SK-N-SH (cell line): Measurements from ENCODE around the gene MRPL27. TPM values are rescaled to one million over a fixed set of nuclear protein-coding genes. Genes with fewer than 3 reads are reported as not detected.

Source experiments
- CTCF ChIA-PET: fragments of 300-600, 350-600 bp; formaldehyde crosslinking; extraction: SDS; loops from one replicate; lab custom pipeline; 2021; lab: Yijun Ruan, JAX
- POLR2A ChIA-PET: fragments of 350-600 bp; sonication (Branson Sonifier 250); formaldehyde crosslinking; extraction: SDS; loops from one replicate; lab custom pipeline; 2020; ENCODE audit warnings: antibody characterized with exemption, inconsistent platforms; lab: Yijun Ruan, JAX
- DNase-seq: peaks from one replicate; pipeline ENCODE4 v3.0.0; 2012
- H2AFZ ChIP-seq: fragments of 200-600 bp; sonication (generic); 2 replicates; pipeline ENCODE4 v1.8.1; 2016; ENCODE audit warnings: antibody characterized with exemption, mild to moderate bottlenecking, low read depth
- H3F3A ChIP-seq: fragments of 200-600 bp; sonication (generic); replicated peaks from 2 replicates; pipeline ENCODE3; 2016; ENCODE audit warnings: antibody characterized with exemption, mild to moderate bottlenecking; ENCODE audit not compliant: insufficient read depth
- H3K27ac ChIP-seq, 2 experiments: fragments of 200-500 bp in 1 of 2; fragments of 200-600 bp in 1 of 2; sonication (Bioruptor generic) in 1 of 2; sonication (generic), shearing (Covaris generic) in 1 of 2; 2 replicates each; pipeline versions ENCODE4 v1.5.1 to v1.6.1; 2014 to 2016; ENCODE audit warnings: low read depth in 2 of 2, inconsistent platforms in 1 of 2, low read length in 1 of 2, mild to moderate bottlenecking in 1 of 2, mixed read lengths in 1 of 2
- H3K27me3 ChIP-seq: fragments of 200-600 bp; sonication (generic), shearing (Covaris generic); 2 replicates; pipeline ENCODE4 v1.6.1; 2016; ENCODE audit warnings: mixed run types; ENCODE audit not compliant: insufficient read depth
- H3K36me3 ChIP-seq, 2 experiments: fragments of 200-500 bp in 1 of 2; fragments of 200-600 bp in 1 of 2; sonication (Bioruptor generic) in 1 of 2; sonication (generic) in 1 of 2; replicated peaks in 1 of 2; 2 replicates each; pipeline versions ENCODE3 to v1.5.1; 2014 to 2016; ENCODE audit warnings: low read length in 1 of 2, mild to moderate bottlenecking in 1 of 2; ENCODE audit not compliant: insufficient read depth in 2 of 2, control insufficient read depth in 1 of 2
- H3K4me1 ChIP-seq, 2 experiments: fragments of 200-500 bp in 1 of 2; fragments of 200-600 bp in 1 of 2; sonication (Bioruptor generic) in 1 of 2; sonication (generic), shearing (Covaris generic) in 1 of 2; 2 replicates each; pipeline versions ENCODE4 v1.5.1 to v1.6.1; 2014 to 2016; ENCODE audit warnings: low read depth in 1 of 2, low read length in 1 of 2, mixed run types in 1 of 2; ENCODE audit not compliant: insufficient read depth in 2 of 2, control insufficient read depth in 1 of 2
- H3K4me2 ChIP-seq: fragments of 200-600 bp; sonication (generic), shearing (Covaris generic); 2 replicates; pipeline ENCODE4 v1.6.1; 2017; ENCODE audit warnings: mixed run types
- H3K4me3 ChIP-seq, 2 experiments: fragments of 200-500 bp in 1 of 2; fragments of 200-600 bp in 1 of 2; sonication (Bioruptor generic) in 1 of 2; sonication (generic), shearing (Covaris generic) in 1 of 2; 2 replicates each; pipeline versions ENCODE4 v1.5.1 to v1.8.1; 2014 to 2016; ENCODE audit warnings: low read depth in 2 of 2, inconsistent platforms in 1 of 2, low read length in 1 of 2, mild to moderate bottlenecking in 1 of 2, mixed read lengths in 1 of 2, moderate library complexity in 1 of 2
- H3K79me2 ChIP-seq: fragments of 200-600 bp; sonication (generic); 2 replicates; pipeline ENCODE4 v1.8.1; 2017; ENCODE audit warnings: mild to moderate bottlenecking; ENCODE audit not compliant: insufficient read depth
- H3K9ac ChIP-seq: fragments of 200-600 bp; sonication (generic); 2 replicates; pipeline ENCODE4 v1.6.1; 2017; ENCODE audit warnings: mixed run types
- H3K9me2 ChIP-seq: fragments of 200-600 bp; sonication (generic); 2 replicates; pipeline ENCODE4 v1.6.1; 2017; ENCODE audit warnings: mixed run types
- H3K9me3 ChIP-seq: fragments of 200-600 bp; sonication (generic); 2 replicates; pipeline ENCODE4 v1.6.1; 2017; ENCODE audit warnings: mixed run types, mild to moderate bottlenecking, moderate library complexity
- H4K20me1 ChIP-seq: fragments of 200-600 bp; sonication (generic); 2 replicates; pipeline ENCODE4 v1.6.1; 2017; ENCODE audit warnings: mild to moderate bottlenecking, mixed run types; ENCODE audit not compliant: insufficient read depth
- ELF1 ChIP-seq: IDR thresholded peaks from 2 replicates; pipeline ENCODE4 v1.4.0; 2012
- EZH2phosphoT487 ChIP-seq: fragments of 200-600 bp; sonication (generic); IDR thresholded peaks from 2 replicates; pipeline ENCODE4 v1.6.1; 2017; ENCODE audit warnings: low read depth, mixed run types, mild to moderate bottlenecking, antibody characterized with exemption, moderate library complexity, borderline replicate concordance
- GABPA ChIP-seq: IDR thresholded peaks from 2 replicates; pipeline ENCODE4 v1.4.0; 2012; ENCODE audit warnings: low read depth, mild to moderate bottlenecking
- SIN3A ChIP-seq: IDR thresholded peaks from 2 replicates; pipeline ENCODE4 v1.6.1; 2012; ENCODE audit warnings: low read depth, mild to moderate bottlenecking, low read length, moderate library complexity, borderline replicate concordance
- TAF1 ChIP-seq: IDR thresholded peaks from 2 replicates; pipeline ENCODE4 v1.6.1; 2012; ENCODE audit warnings: low read depth, mild to moderate bottlenecking, low read length, moderate library complexity, borderline replicate concordance
- TEAD4 ChIP-seq: IDR thresholded peaks from 2 replicates; pipeline ENCODE4 v1.4.0; 2012; ENCODE audit warnings: mild to moderate bottlenecking, borderline replicate concordance; ENCODE audit not compliant: insufficient read depth
- YY1 ChIP-seq: IDR thresholded peaks from 2 replicates; pipeline ENCODE4 v1.4.0; 2012; ENCODE audit warnings: low read depth, mild to moderate bottlenecking
- WGBS: methylation state at CpG from one replicate; pipeline ENCODE4 v1.1.6; 2017; ENCODE audit warnings: low lambda C conversion rate; 5-methylcytosine and 5-hydroxymethylcytosine counted together
- polyA plus RNA-seq, 3 experiments: library from polyadenylated mRNA; depleted of rRNA; stranded (reverse); fragments of >200 nt; gene quantifications; 2 replicates each; pipeline ENCODE4 v1.2.3, GENCODE V29; 2012
- TF ChIP-seq, protein P1 (sequence below): IDR thresholded peaks from 2 replicates; pipeline ENCODE4 v1.6.1; 2012; ENCODE audit warnings: mild to moderate bottlenecking, low read depth, low read length, moderate library complexity
- TF ChIP-seq, protein P2 (sequence below): IDR thresholded peaks from 2 replicates; pipeline ENCODE4 v1.4.0; 2012; ENCODE audit warnings: low read depth
- TF ChIP-seq, protein P3 (sequence below): fragments of 200-600 bp; sonication (generic); IDR thresholded peaks from 2 replicates; pipeline ENCODE4 v1.6.1; 2017; ENCODE audit warnings: antibody characterized with exemption, mild to moderate bottlenecking, moderate library complexity

MRPL27 gene
- polyA plus RNA-seq, 1 of the 3 experiments (the other 2 are of a cell fraction): 266 TPM

DNA sequence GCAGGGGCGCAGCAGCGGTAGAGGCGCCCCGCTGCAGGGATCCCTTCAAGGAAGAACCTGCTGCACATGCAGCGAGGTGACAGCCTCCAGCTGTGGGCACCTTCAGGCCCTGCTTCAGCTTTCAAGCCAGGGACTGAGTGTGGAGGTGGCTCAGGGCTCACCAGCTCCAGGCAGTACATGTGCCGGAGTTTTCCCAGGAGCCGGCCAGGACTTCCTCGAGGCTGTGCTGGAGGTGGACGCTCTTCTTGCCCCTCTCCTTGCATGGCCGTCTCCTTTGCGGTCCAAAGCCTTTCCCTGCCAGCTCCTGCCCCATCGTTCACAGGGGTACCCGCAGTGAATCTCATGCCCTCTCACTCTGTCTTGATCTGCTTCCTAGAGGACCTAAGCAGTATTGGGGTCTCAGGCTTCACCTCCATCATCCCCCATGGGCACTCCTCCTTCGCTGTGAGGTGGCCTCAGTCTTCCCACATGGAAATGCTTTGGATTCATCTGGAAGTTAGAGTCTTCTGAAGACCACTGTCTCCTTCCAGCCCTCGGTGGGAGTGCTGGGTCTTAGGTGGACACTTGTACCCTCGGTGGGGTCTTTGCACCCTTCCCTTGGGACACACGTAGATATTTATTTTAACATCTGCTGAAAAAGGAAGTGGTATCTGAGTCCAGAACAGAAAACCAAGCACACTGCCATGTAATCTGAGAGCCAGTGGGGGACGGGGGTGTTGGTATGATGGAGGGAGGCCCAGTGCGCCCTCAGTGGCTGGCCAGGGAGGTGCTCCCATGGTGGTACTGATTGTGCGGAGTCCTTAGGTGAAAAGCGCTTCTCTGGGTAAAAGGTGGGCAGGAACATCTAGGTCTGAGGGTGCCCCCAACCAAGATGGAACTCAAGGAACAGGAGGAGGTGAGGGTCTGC lies 20.0 kb downstream of the MRPL27 start (continued):
- TF ChIP-seq TEAD4: no peak
- no peak for TF ChIP-seq EZH2phosphoT487
- TF ChIP-seq SIN3A: no peak
- TF ChIP-seq TAF1: no peak
- TF ChIP-seq, protein P1, sequence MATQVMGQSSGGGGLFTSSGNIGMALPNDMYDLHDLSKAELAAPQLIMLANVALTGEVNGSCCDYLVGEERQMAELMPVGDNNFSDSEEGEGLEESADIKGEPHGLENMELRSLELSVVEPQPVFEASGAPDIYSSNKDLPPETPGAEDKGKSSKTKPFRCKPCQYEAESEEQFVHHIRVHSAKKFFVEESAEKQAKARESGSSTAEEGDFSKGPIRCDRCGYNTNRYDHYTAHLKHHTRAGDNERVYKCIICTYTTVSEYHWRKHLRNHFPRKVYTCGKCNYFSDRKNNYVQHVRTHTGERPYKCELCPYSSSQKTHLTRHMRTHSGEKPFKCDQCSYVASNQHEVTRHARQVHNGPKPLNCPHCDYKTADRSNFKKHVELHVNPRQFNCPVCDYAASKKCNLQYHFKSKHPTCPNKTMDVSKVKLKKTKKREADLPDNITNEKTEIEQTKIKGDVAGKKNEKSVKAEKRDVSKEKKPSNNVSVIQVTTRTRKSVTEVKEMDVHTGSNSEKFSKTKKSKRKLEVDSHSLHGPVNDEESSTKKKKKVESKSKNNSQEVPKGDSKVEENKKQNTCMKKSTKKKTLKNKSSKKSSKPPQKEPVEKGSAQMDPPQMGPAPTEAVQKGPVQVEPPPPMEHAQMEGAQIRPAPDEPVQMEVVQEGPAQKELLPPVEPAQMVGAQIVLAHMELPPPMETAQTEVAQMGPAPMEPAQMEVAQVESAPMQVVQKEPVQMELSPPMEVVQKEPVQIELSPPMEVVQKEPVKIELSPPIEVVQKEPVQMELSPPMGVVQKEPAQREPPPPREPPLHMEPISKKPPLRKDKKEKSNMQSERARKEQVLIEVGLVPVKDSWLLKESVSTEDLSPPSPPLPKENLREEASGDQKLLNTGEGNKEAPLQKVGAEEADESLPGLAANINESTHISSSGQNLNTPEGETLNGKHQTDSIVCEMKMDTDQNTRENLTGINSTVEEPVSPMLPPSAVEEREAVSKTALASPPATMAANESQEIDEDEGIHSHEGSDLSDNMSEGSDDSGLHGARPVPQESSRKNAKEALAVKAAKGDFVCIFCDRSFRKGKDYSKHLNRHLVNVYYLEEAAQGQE: no peak
- TF ChIP-seq, protein P2, sequence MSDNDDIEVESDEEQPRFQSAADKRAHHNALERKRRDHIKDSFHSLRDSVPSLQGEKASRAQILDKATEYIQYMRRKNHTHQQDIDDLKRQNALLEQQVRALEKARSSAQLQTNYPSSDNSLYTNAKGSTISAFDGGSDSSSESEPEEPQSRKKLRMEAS: no peak

DNA sequence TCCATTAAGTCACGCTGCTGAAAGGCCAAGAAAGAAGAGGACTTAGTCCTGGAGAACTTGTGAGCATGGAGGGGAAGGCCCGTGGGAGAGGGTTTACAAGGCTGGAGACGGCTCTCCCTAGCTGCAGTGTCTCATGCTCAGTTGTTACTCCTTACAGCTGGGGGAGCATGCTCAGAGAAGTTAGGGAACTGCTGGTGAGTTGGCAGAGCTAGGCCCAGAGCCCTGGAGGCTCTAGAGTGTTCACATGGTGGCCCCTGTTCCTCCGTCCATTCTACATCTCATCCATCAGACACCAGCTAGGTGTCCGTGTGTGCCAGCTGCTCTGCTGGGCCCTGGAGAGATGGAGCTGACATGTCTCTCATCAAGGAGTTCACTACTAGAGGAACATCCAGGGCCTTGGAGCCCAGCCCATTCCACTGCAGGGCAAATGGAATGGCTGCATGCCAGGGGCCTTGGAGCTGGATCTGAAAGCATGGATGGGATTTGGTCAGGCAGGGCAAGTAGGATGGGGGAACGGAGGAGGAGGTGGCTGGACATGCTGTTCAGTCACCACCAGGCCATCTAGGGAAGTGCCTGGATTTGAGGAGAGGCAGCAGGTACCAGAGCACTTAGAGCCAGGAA lies 20.8 kb downstream of the MRPL27 start:
- no peak overlapping the region for H3K4me2 ChIP-seq
- POLR2A ChIA-PET: interaction anchor here (0.6 to 1.6 kb wide), 3 partner anchors 10 to 21 kb away, joined by 3 to 9 read pairs (median 3); partner anchors contain the start of gene EME1
- H3K4me3 ChIP-seq: no peak overlapping the region
- H4K20me1 ChIP-seq: peaks cover 16% of the 10 kb centered on the region; the same call in 1 of the 2 replicates
- peaks cover 9% of the 10 kb centered on the region for H3F3A ChIP-seq
- H3K9me3 ChIP-seq: no peaks in the 10 kb centered on the region
- DNase-seq: no peak
- H3K27ac ChIP-seq: no peak overlapping the region
- TF ChIP-seq ELF1: no peak
- TF ChIP-seq, protein P1: no peak
- TF ChIP-seq YY1: no peak
- TF ChIP-seq GABPA: no peak
- no peak for TF ChIP-seq EZH2phosphoT487
- TF ChIP-seq, protein P3, sequence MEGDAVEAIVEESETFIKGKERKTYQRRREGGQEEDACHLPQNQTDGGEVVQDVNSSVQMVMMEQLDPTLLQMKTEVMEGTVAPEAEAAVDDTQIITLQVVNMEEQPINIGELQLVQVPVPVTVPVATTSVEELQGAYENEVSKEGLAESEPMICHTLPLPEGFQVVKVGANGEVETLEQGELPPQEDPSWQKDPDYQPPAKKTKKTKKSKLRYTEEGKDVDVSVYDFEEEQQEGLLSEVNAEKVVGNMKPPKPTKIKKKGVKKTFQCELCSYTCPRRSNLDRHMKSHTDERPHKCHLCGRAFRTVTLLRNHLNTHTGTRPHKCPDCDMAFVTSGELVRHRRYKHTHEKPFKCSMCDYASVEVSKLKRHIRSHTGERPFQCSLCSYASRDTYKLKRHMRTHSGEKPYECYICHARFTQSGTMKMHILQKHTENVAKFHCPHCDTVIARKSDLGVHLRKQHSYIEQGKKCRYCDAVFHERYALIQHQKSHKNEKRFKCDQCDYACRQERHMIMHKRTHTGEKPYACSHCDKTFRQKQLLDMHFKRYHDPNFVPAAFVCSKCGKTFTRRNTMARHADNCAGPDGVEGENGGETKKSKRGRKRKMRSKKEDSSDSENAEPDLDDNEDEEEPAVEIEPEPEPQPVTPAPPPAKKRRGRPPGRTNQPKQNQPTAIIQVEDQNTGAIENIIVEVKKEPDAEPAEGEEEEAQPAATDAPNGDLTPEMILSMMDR: no peak
- peaks cover 25 to 37% of the 10 kb centered on the region in 2 experiments for H3K36me3 ChIP-seq
- H3K9ac ChIP-seq: no peak overlapping the region
- 92% methylated on average over 6 of the region's 6 CpGs for WGBS
- H3K4me1 ChIP-seq: peaks cover 11 to 18% of the 10 kb centered on the region in 2 experiments; a peak in 3 of 4 replicates
- peaks cover 51% of the 10 kb centered on the region for H3K79me2 ChIP-seq
- CTCF ChIA-PET: interaction anchor here (0.8 to 2.5 kb wide), 5 partner anchors 10 to 152 kb away, joined by 3 to 24 read pairs (median 5); no protein-coding TSS in a partner anchor
- no peaks in the 10 kb centered on the region for H3K9me2 ChIP-seq
- H2AFZ ChIP-seq: no peak overlapping the region
- no peaks in the 10 kb centered on the region for H3K27me3 ChIP-seq
